HUES64 (cell line): ENCODE data around the gene SRSF7.

ENCODE experiments used
- H3K27ac ChIP-seq: 2 replicates; pipeline ENCODE4 v1.7.0; 2013; ENCODE audit warnings: low read depth, low read length, inconsistent platforms
- H3K27me3 ChIP-seq: 2 replicates; pipeline ENCODE4 v1.6.1; 2013; ENCODE audit warnings: mild to moderate bottlenecking, low read length; ENCODE audit not compliant: insufficient read depth
- H3K36me3 ChIP-seq: 2 replicates; pipeline ENCODE4 v1.6.1; 2013; ENCODE audit warnings: mild to moderate bottlenecking, low read length; ENCODE audit not compliant: insufficient read depth
- H3K4me1 ChIP-seq: 2 replicates; pipeline ENCODE4 v1.6.1; 2013; ENCODE audit warnings: mild to moderate bottlenecking, low read length, moderate library complexity; ENCODE audit not compliant: insufficient read depth
- H3K4me3 ChIP-seq: 2 replicates; pipeline ENCODE4 v1.5.1; 2013; ENCODE audit warnings: mild to moderate bottlenecking, low read length, moderate library complexity
- H3K9ac ChIP-seq: 2 replicates; pipeline ENCODE4 v1.6.1; 2013; ENCODE audit warnings: mild to moderate bottlenecking, low read depth, low read length
- H3K9me3 ChIP-seq: 2 replicates; pipeline ENCODE4 v1.6.1; 2013; ENCODE audit warnings: low read depth, low read length; ENCODE audit not compliant: insufficient read depth
- WGBS: fragments of 150-250, 120-280 bp; methylation state at CpG from one replicate; pipeline ENCODE4 v1.1.7; 2013; ENCODE audit warnings: missing lambda C conversion rate; 5-methylcytosine and 5-hydroxymethylcytosine counted together

The SRSF7 gene

GRCh38 chr2:38754506-38754905, 3.3 kb upstream of the SRSF7 start:
- WGBS = 100% methylated on average over 1 of the region's 3 CpGs
- H3K9me3 ChIP-seq = no peaks in the 10 kb centered on the region
- H3K27me3 ChIP-seq = no peaks in the 10 kb centered on the region
- H3K4me1 ChIP-seq = peaks cover 7% of the 10 kb centered on the region
- no peak overlapping the region for H3K4me3 ChIP-seq
- H3K27ac ChIP-seq = no peak overlapping the region
- H3K9ac ChIP-seq = no peak overlapping the region
- peaks cover 7% of the 10 kb centered on the region for H3K36me3 ChIP-seq

- no peaks in the 10 kb centered on the region for H3K9me3 ChIP-seq
- peaks cover 11% of the 10 kb centered on the region for H3K36me3 ChIP-seq
- H3K4me1 ChIP-seq = peaks cover 12% of the 10 kb centered on the region
- no peak overlapping the region for H3K4me3 ChIP-seq
- H3K27ac ChIP-seq = no peak overlapping the region
- H3K27me3 ChIP-seq = no peaks in the 10 kb centered on the region
- H3K9ac ChIP-seq = no peak overlapping the region
Measured at GRCh38 chr2:38754049-38754448, 2.9 kb upstream of the SRSF7 start.

DNA sequence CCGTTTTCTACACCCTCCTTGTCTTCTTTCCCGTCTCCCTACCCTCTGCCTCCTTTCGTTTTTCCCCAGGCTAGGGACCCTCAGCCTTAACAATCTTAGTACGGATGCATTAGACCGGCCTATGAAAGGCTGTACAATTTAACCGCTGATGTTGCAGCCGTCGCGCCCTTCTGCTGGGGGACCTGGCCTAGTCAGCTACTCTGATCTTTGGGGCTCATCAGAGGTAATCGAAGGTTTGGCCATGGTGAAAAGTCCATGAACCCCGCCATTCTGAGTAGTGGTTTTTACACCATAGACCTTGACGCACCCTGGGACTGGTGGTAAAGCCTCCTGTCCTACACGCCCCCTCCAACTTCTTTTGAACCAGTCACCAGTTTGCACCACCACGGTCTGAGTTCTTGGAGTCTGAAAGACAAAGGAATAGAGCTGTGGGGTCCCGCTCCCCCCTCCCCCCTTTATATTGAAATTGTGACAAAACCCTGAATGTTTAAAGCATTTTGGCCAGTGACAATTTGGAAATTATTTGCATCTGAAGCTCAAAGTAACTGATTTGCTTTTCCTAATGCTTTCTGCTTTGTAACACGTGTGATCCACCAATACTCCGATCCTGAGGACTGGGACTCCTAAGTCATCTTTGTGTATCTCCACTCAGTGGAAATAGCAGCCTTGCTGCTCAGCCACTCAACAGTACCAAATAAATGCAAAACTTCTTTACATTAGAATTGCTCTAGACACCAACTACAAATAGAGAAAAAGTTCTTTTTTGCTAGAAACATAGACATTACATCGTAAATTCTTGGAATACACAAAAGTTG, 642 bp upstream of the SRSF7 start:
- H3K36me3 ChIP-seq = peaks cover 34% of the 10 kb centered on the region
- H3K9me3 ChIP-seq = no peaks in the 10 kb centered on the region
- H3K27me3 ChIP-seq = no peaks in the 10 kb centered on the region
- peak overlapping the region; percentile 93 for H3K4me3 ChIP-seq
- H3K9ac ChIP-seq = peak overlapping the region; percentile 100
- peak overlapping the region; percentile 86 for H3K27ac ChIP-seq
- WGBS = 9% methylated on average over 18 of the region's 18 CpGs
- peaks cover 16% of the 10 kb centered on the region for H3K4me1 ChIP-seq

- Histone ChIP-seq H3K27ac (peak overlapping the region; percentile 90), H3K4me3 (peak overlapping the region; percentile 93), H3K36me3 (peaks cover 49% of the 10 kb centered on the region), H3K4me1 (peaks cover 16% of the 10 kb centered on the region), H3K9ac (peak overlapping the region; percentile 100), H3K27me3 (no peaks in the 10 kb centered on the region), H3K9me3 (no peaks in the 10 kb centered on the region)
- WGBS = under 1% methylated on average over 59 of the region's 59 CpGs
Measured at GRCh38 chr2:38750011-38750890, 910 bp downstream of the SRSF7 start.

DNA sequence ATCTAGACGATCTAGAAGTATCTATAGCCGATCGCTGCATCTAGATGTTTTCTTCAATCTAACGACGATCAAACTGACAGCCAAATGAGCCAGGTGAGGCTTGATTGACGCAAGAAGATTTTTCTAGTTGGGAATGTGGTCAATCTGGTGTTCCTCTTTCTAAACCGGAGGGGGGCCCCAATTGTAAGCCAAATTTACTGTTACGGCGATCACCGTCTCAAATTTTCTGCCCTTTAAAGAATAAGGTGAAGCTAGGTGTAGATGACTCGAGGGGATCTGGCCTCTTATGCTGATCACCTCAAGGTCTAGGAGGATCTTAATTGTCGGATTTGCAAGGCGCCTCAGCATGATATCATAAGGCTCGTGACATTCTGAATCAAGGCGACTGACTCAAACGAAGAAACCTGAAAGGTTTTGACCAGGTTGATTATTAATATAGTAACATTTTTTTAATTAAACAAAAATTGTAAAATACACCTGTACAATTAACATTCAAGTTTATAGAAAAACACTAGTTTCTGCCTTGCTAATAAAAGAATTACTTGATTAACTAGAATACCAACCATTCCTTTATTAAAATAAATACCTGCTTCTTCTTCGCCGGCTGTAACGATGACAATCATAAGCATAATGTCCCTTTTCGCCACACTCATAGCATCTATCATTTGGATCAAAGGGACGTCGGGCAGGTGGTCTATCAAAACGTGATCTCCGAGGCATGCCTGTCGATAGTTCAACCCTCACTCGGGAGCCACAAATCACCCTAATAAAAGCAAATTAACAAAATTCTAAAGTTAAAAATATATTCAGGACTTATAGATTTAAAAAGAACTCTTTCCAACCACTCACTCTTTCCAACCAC, 2.0 kb downstream of the SRSF7 start:
- H3K36me3 ChIP-seq = peaks cover 60% of the 10 kb centered on the region
- H3K9me3 ChIP-seq = no peaks in the 10 kb centered on the region
- peaks cover 16% of the 10 kb centered on the region for H3K4me1 ChIP-seq
- WGBS = 67% methylated on average over 26 of the region's 26 CpGs
- H3K4me3 ChIP-seq = peak overlapping the region; percentile 93
- H3K9ac ChIP-seq = peak overlapping the region; percentile 100
- H3K27ac ChIP-seq = no peak overlapping the region
- H3K27me3 ChIP-seq = no peaks in the 10 kb centered on the region

DNA sequence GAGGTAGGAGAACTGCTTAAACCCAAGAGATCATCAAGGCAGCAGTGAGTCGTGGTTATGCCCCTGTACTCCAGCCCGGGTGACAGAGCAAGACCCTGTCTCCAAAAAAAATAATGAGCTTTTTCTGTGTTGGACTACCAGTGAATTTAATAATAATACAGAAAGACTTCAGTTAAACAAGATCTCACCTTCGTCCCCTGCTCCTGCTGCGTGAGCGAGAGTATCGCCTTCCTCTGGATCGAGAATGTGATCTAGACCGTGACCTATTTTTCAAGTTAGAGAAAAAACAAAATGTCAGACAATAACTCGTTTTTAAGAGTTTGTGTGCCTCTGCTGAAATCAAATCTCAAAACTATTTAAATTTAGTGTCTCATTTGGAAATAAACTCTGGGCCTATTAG, 2.8 kb downstream of the SRSF7 start:
- WGBS = 98% methylated on average over 9 of the region's 9 CpGs
- no peak overlapping the region for H3K9ac ChIP-seq
- peaks cover 68% of the 10 kb centered on the region for H3K36me3 ChIP-seq

GRCh38 chr2:38747819-38748218, 3.3 kb downstream of the SRSF7 start:
- Histone ChIP-seq H3K27me3 (no peaks in the 10 kb centered on the region), H3K4me1 (peaks cover 16% of the 10 kb centered on the region), H3K36me3 (peaks cover 73% of the 10 kb centered on the region), H3K9ac (no peak overlapping the region), H3K4me3 (peak overlapping the region; percentile 93; the same call in 1 of the 2 replicates), H3K9me3 (no peaks in the 10 kb centered on the region), H3K27ac (no peak overlapping the region)
- WGBS = 92% methylated on average over 5 of the region's 5 CpGs

More for the DNA sequence above, 2.8 kb downstream of the SRSF7 start:
- Histone ChIP-seq H3K4me3 (peak overlapping the region; percentile 93), H3K4me1 (peaks cover 16% of the 10 kb centered on the region), H3K27me3 (no peaks in the 10 kb centered on the region), H3K27ac (no peak overlapping the region), H3K9me3 (no peaks in the 10 kb centered on the region)

DNA sequence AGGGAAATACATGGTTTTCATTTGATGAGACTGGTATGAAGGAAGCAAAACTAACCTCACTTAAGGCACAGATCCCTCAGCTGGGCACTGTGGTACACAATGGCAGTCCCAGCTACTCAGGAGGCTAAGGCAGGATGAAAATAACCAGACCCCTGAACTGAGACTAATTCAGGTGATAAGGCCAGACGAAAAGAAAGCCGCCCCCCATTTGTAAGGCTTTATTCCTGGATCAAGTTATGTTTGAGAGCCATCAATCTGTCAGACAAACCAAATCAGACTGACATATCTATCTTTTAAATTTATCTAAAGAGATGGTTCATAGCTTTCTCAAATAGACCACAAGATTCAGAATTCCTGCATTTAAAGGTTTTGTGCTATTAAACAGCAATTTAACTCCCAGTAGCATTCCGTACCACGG, 4.1 kb downstream of the SRSF7 start:
- Histone ChIP-seq H3K9me3 (no peaks in the 10 kb centered on the region), H3K27me3 (no peaks in the 10 kb centered on the region), H3K27ac (no peak overlapping the region), H3K9ac (no peak overlapping the region), H3K4me3 (no peak overlapping the region), H3K4me1 (peaks cover 11% of the 10 kb centered on the region), H3K36me3 (peaks cover 80% of the 10 kb centered on the region)
- 94% methylated on average over 4 of the region's 4 CpGs for WGBS

GRCh38 chr2:38745267-38745666, 5.9 kb downstream of the SRSF7 start:
- WGBS = 96% methylated on average over 9 of the region's 9 CpGs
- H3K36me3 ChIP-seq = peaks cover 91% of the 10 kb centered on the region

DNA sequence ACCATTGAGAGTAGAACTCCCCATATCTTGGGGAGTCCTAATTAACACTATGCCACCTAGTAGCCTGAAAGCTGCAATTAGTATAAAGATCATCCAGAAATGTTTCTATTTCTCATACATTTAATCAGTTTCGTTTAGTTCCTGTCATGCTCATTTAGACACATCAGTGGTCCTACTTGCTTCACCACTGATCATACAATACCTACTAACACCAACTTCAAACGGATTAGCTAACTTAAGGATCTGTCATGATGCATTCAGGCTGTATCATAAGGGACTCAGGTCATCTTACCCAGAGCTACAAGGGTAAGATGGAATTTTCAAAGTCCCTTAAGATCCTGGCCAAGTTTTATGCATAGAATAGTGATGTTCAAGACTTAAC, 6.8 kb downstream of the SRSF7 start:
- H3K9ac ChIP-seq = no peak overlapping the region
- H3K9me3 ChIP-seq = peaks cover 3% of the 10 kb centered on the region; the same call in 1 of the 2 replicates
- H3K36me3 ChIP-seq = peaks cover 89% of the 10 kb centered on the region
- H3K4me1 ChIP-seq = peaks cover 8% of the 10 kb centered on the region; the same call in 1 of the 2 replicates
- WGBS = 93% methylated on average over 2 of the region's 2 CpGs
- H3K27ac ChIP-seq = no peak overlapping the region
- H3K4me3 ChIP-seq = no peak overlapping the region
- no peaks in the 10 kb centered on the region for H3K27me3 ChIP-seq

More at GRCh38 chr2:38745267-38745666, 5.9 kb downstream of the SRSF7 start:
- Histone ChIP-seq H3K27ac (no peak overlapping the region), H3K9me3 (no peaks in the 10 kb centered on the region), H3K4me3 (no peak overlapping the region), H3K9ac (no peak overlapping the region), H3K27me3 (no peaks in the 10 kb centered on the region), H3K4me1 (peaks cover 10% of the 10 kb centered on the region; the same call in 1 of the 2 replicates)
